ENCODE measurements around the gene CASKIN1. TPM values are rescaled to one million over a fixed set of nuclear protein-coding genes. Genes with fewer than 3 reads are reported as not detected.

The CASKIN1 gene
- total RNA-seq, 2 donors from 2014 or later, result 8.2 to 9.7 TPM

GRCh38 chr16:2155977-2156848 lies 40.2 kb downstream of the CASKIN1 start:
- peak; percentile 73 for DNase-seq
- peaks cover 27% of the 10 kb centered on the region for H3K36me3 Mint-ChIP-seq (ENCODE audit: low read depth)
- H3K27ac ChIP-seq (ENCODE audit: low read depth, low read length), result peak overlapping the region; percentile 58

GRCh38 chr16:2155091-2155950 lies 41.1 kb downstream of the CASKIN1 start, which contains the start of gene TRAF7:
Gene TRAF7, plus strand, starts transcription at chr16:2155782. Its CDS starts 8,139 bp downstream, at chr16:2163921.
- Mint-ChIP-seq H3K9me3 (no peaks in the 10 kb centered on the region), H3K4me1 (peaks cover 41% of the 10 kb centered on the region), H3K27me3 (ENCODE audit: insufficient read depth) (peaks cover 2% of the 10 kb centered on the region), H3K4me3 (peak within 1 kb of the TSS; percentile 98), H3K27ac (peak within 1 kb of the TSS; percentile 95), H3K36me3 (ENCODE audit: low read depth) (peaks cover 28% of the 10 kb centered on the region)
- Histone ChIP-seq H3K36me3 (ENCODE audit: control insufficient read depth, insufficient read depth, low read length) (peaks cover 35% of the 10 kb centered on the region), H3K27ac (ENCODE audit: low read depth, low read length) (peak within 1 kb of the TSS; percentile 58), H3K4me3 (ENCODE audit: low read length) (peak within 1 kb of the TSS; percentile 99), H3K4me1 (ENCODE audit: control insufficient read depth, insufficient read depth, low read length) (peaks cover 29% of the 10 kb centered on the region), H3K9ac (ENCODE audit: extremely low read depth, low read length, poor library complexity, severe bottlenecking) (peak within 1 kb of the TSS; percentile 99), H3K27me3 (ENCODE audit: control insufficient read depth, insufficient read depth, low read length, poor library complexity, severe bottlenecking) (no peaks in the 10 kb centered on the region), H3K9me3 (ENCODE audit: control insufficient read depth, low read length) (no peaks in the 10 kb centered on the region)
- DNase-seq, result peak; percentile 100
- 0% methylated on average over 38 to 92 of the region's 94 CpGs for WGBS, 2 experiments (ENCODE audit: insufficient coverage in 1 of 2, insufficient read length in 1 of 2)
- TF ChIP-seq, protein P1, sequence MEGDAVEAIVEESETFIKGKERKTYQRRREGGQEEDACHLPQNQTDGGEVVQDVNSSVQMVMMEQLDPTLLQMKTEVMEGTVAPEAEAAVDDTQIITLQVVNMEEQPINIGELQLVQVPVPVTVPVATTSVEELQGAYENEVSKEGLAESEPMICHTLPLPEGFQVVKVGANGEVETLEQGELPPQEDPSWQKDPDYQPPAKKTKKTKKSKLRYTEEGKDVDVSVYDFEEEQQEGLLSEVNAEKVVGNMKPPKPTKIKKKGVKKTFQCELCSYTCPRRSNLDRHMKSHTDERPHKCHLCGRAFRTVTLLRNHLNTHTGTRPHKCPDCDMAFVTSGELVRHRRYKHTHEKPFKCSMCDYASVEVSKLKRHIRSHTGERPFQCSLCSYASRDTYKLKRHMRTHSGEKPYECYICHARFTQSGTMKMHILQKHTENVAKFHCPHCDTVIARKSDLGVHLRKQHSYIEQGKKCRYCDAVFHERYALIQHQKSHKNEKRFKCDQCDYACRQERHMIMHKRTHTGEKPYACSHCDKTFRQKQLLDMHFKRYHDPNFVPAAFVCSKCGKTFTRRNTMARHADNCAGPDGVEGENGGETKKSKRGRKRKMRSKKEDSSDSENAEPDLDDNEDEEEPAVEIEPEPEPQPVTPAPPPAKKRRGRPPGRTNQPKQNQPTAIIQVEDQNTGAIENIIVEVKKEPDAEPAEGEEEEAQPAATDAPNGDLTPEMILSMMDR (conservative IDR thresholded peaks at IDR 0.05), result no peak

More at GRCh38 chr16:2155977-2156848, 40.2 kb downstream of the CASKIN1 start:
- Mint-ChIP-seq H3K27ac (peak overlapping the region; percentile 95), H3K9me3 (no peaks in the 10 kb centered on the region), H3K27me3 (ENCODE audit: insufficient read depth) (peaks cover 2% of the 10 kb centered on the region), H3K4me3 (peak overlapping the region; percentile 98), H3K4me1 (peaks cover 33% of the 10 kb centered on the region)
- Histone ChIP-seq H3K9me3 (ENCODE audit: control insufficient read depth, low read length) (no peaks in the 10 kb centered on the region), H3K36me3 (ENCODE audit: control insufficient read depth, insufficient read depth, low read length) (peaks cover 35% of the 10 kb centered on the region), H3K4me3 (ENCODE audit: low read length) (peak overlapping the region; percentile 99), H3K27me3 (ENCODE audit: control insufficient read depth, insufficient read depth, low read length, poor library complexity, severe bottlenecking) (no peaks in the 10 kb centered on the region), H3K9ac (ENCODE audit: extremely low read depth, low read length, poor library complexity, severe bottlenecking) (peak overlapping the region; percentile 72), H3K4me1 (ENCODE audit: control insufficient read depth, insufficient read depth, low read length) (peaks cover 21% of the 10 kb centered on the region)
- 8 to 9% methylated on average over 29 to 46 of the region's 47 CpGs for WGBS, 2 experiments (ENCODE audit: insufficient coverage in 1 of 2, insufficient read length in 1 of 2)
- TF ChIP-seq, protein P1 (conservative IDR thresholded peaks at IDR 0.05), result no peak

GRCh38 chr16:2154533-2155090 lies 41.8 kb downstream of the CASKIN1 start:
- Mint-ChIP-seq H3K4me1 (peaks cover 48% of the 10 kb centered on the region), H3K9me3 (no peaks in the 10 kb centered on the region), H3K27me3 (ENCODE audit: insufficient read depth) (peaks cover 2% of the 10 kb centered on the region), H3K27ac (peak overlapping the region; percentile 93), H3K36me3 (ENCODE audit: low read depth) (peaks cover 28% of the 10 kb centered on the region), H3K4me3 (peak overlapping the region; percentile 98)
- no peak overlapping the region for H3K27ac ChIP-seq (ENCODE audit: low read depth, low read length)
- 0 to 1% methylated on average over 22 to 23 of the region's 23 CpGs for WGBS, 2 experiments (ENCODE audit: insufficient coverage in 1 of 2, insufficient read length in 1 of 2)
- peaks cover 35% of the 10 kb centered on the region for H3K36me3 ChIP-seq (ENCODE audit: control insufficient read depth, insufficient read depth, low read length)
- no peak for DNase-seq
- H3K9ac ChIP-seq (ENCODE audit: extremely low read depth, low read length, poor library complexity, severe bottlenecking), result peak overlapping the region; percentile 99
- H3K9me3 ChIP-seq (ENCODE audit: control insufficient read depth, low read length), result no peaks in the 10 kb centered on the region
- peaks cover 34% of the 10 kb centered on the region for H3K4me1 ChIP-seq (ENCODE audit: control insufficient read depth, insufficient read depth, low read length)
- peak overlapping the region; percentile 98 for H3K4me3 ChIP-seq (ENCODE audit: low read length)
- no peaks in the 10 kb centered on the region for H3K27me3 ChIP-seq (ENCODE audit: control insufficient read depth, insufficient read depth, low read length, poor library complexity, severe bottlenecking)
- TF ChIP-seq, protein P1 (conservative IDR thresholded peaks at IDR 0.05), result no peak
